Endothelial cell of umbilical vein (primary cell): ENCODE measurements around the gene FAT2. TPM values are rescaled to one million over a fixed set of nuclear protein-coding genes. Genes with fewer than 3 reads are reported as not detected.

Experiments used
- BruUV-seq: library from RNA; stranded (reverse); fragments of 400-500 nt; replicated peaks from 2 replicates; lab custom pipeline; 2021; lab: Mats Ljungman, UMichigan
- CTCF ChIA-PET: fragments of 300-600, 350-600 bp; sonication (Branson Sonifier 250); formaldehyde crosslinking; loops from one replicate; lab custom pipeline; 2021; ENCODE audit warnings: antibody characterized with exemption, inconsistent platforms; lab: Charles Lee
- POLR2A ChIA-PET: fragments of 300-600, 350-600 bp; sonication (Branson Sonifier 250); formaldehyde crosslinking; loops from one replicate; lab custom pipeline; 2021; ENCODE audit warnings: antibody characterized with exemption, inconsistent platforms; lab: Charles Lee
- DNase-seq: peaks from one replicate; pipeline ENCODE4 v3.0.0-alpha.2; 2011; ENCODE audit warnings: low read depth, low spot score
- FAIRE-seq: peaks from 2 replicates; lab custom pipeline; 2011; peaks lifted over from hg19 to GRCh38; lab: Jason Lieb, UNC
- H2AFZ ChIP-seq: 2 replicates; pipeline ENCODE4 v1.6.0; 2012; ENCODE audit warnings: low read depth, low read length, control low read depth, inconsistent platforms
- H3K27ac ChIP-seq: 2 replicates; pipeline ENCODE4 v1.5.1; 2011; ENCODE audit warnings: low read depth, mild to moderate bottlenecking, control low read depth, low read length, moderate library complexity; ENCODE audit not compliant: insufficient read depth
- H3K27me3 ChIP-seq, 2 experiments: 2 replicates each; pipeline versions ENCODE4 v1.6.0 to v1.6.1; 2011; ENCODE audit warnings: low read length in 2 of 2, mixed read lengths in 1 of 2; ENCODE audit not compliant: control insufficient read depth in 2 of 2, insufficient read depth in 2 of 2
- H3K36me3 ChIP-seq, 2 experiments: 2 replicates in 1 of 2; 3 replicates in 1 of 2; pipeline ENCODE4 v1.5.1; 2011; ENCODE audit warnings: low read length in 2 of 2, mild to moderate bottlenecking in 1 of 2, moderate library complexity in 1 of 2; ENCODE audit not compliant: control insufficient read depth in 2 of 2, insufficient read depth in 2 of 2; ENCODE audit errors: extremely low read depth in 1 of 2
- H3K4me1 ChIP-seq: 3 replicates; pipeline ENCODE4 v1.5.1; 2011; ENCODE audit warnings: mild to moderate bottlenecking, low read length; ENCODE audit not compliant: control insufficient read depth, insufficient read depth; ENCODE audit errors: extremely low read depth
- H3K4me2 ChIP-seq: 2 replicates; pipeline ENCODE4 v1.6.1; 2011; ENCODE audit warnings: low read length, control low read depth, mixed read lengths; ENCODE audit not compliant: insufficient read depth
- H3K4me3 ChIP-seq, 3 experiments: fragments of 200-600 bp in 1 of 3; sonication (generic), shearing (Covaris generic) in 1 of 3; replicated peaks in 1 of 3; 2 replicates each; pipeline ENCODE4 v1.5.1; 2011 to 2016; ENCODE audit warnings: control low read depth in 3 of 3, low read length in 3 of 3, mild to moderate bottlenecking in 2 of 3, inconsistent platforms in 1 of 3, low read depth in 1 of 3, moderate library complexity in 1 of 3; ENCODE audit not compliant: insufficient read depth in 1 of 3
- H3K79me2 ChIP-seq: 2 replicates; pipeline ENCODE4 v1.6.0; 2012; ENCODE audit warnings: low read length, inconsistent platforms; ENCODE audit not compliant: control insufficient read depth, insufficient read depth
- H3K9ac ChIP-seq: replicated peaks from 2 replicates; pipeline ENCODE3; 2011; ENCODE audit warnings: low read length, control low read depth; ENCODE audit not compliant: insufficient read depth; ENCODE audit errors: extremely low read depth
- H3K9me1 ChIP-seq: replicated peaks from 3 replicates; pipeline ENCODE4 v1.6.0; 2011; ENCODE audit warnings: mild to moderate bottlenecking, low read length; ENCODE audit not compliant: control insufficient read depth, insufficient read depth; ENCODE audit errors: extremely low read depth
- H3K9me3 ChIP-seq: replicated peaks from 2 replicates; pipeline ENCODE4 v1.5.1; 2012; ENCODE audit warnings: low read length, inconsistent platforms; ENCODE audit not compliant: control insufficient read depth, insufficient read depth
- H4K20me1 ChIP-seq: replicated peaks from 2 replicates; pipeline ENCODE3; 2011; ENCODE audit warnings: mild to moderate bottlenecking, low read length; ENCODE audit not compliant: control insufficient read depth, insufficient read depth; ENCODE audit errors: extremely low read depth
- CTCF ChIP-seq, 2 donors: IDR thresholded peaks; 1 replicate in 1 of 2; 2 replicates in 1 of 2; pipeline ENCODE4 v1.5.1; 2011; ENCODE audit warnings: low read length in 2 of 2, mild to moderate bottlenecking in 2 of 2, moderate library complexity in 2 of 2, control low read depth in 1 of 2, inconsistent platforms in 1 of 2, low read depth in 1 of 2; ENCODE audit not compliant: insufficient read depth in 1 of 2; ENCODE audit errors: extremely low read depth in 1 of 2
- EZH2 ChIP-seq: IDR thresholded peaks from 2 replicates; pipeline ENCODE4 v1.6.1; 2012; ENCODE audit warnings: borderline replicate concordance, low read depth, mild to moderate bottlenecking, moderate library complexity, low read length, inconsistent platforms; ENCODE audit not compliant: severe bottlenecking
- FOS ChIP-seq: IDR thresholded peaks from 2 replicates; pipeline ENCODE4 v1.6.1; 2011; ENCODE audit warnings: mild to moderate bottlenecking, low read length, moderate library complexity, borderline replicate concordance; ENCODE audit not compliant: insufficient read depth
- GATA2 ChIP-seq: IDR thresholded peaks from 2 replicates; pipeline ENCODE4 v1.7.0; 2011; ENCODE audit warnings: low read depth, mild to moderate bottlenecking, moderate library complexity, mixed read lengths, low read length; ENCODE audit not compliant: insufficient read length, insufficient read depth
- JUN ChIP-seq: IDR thresholded peaks from 2 replicates; pipeline ENCODE4 v1.6.1; 2011; ENCODE audit warnings: borderline replicate concordance, low read depth; ENCODE audit not compliant: insufficient read length, insufficient read depth
- MAX ChIP-seq: IDR thresholded peaks from 2 replicates; pipeline ENCODE4 v1.6.1; 2011; ENCODE audit not compliant: insufficient read depth, insufficient read length
- MYC ChIP-seq: IDR thresholded peaks from one replicate; pipeline ENCODE4 v1.6.1; 2011; ENCODE audit warnings: mild to moderate bottlenecking, low read depth, low read length
- POLR2A ChIP-seq: IDR thresholded peaks from 2 replicates; pipeline ENCODE4 v1.6.1; 2012; ENCODE audit warnings: low read depth, mild to moderate bottlenecking, control low read depth, low read length
- POLR2AphosphoS5 ChIP-seq: IDR thresholded peaks from 2 replicates; pipeline ENCODE4 v1.6.1; 2012; ENCODE audit warnings: low read depth, mild to moderate bottlenecking, control low read depth, low read length, moderate library complexity; ENCODE audit not compliant: insufficient read depth
- dilution Hi-C: fragments of 300-500 bp; cut with MboI; formaldehyde crosslinking; loops from one replicate; pipeline ENCODE4 v1.15.0; 2019; ENCODE audit warnings: low sequenced_read_pairs; ENCODE audit not compliant: extremely low pct_ligation_motif_present
- intact Hi-C: fragments of 100-400 bp; cut with micrococcal nuclease; formaldehyde crosslinking; loops from one replicate; pipeline ENCODE4 v1.10.0; 2022
- polyA plus RNA-seq, 4 experiments: library from polyadenylated mRNA; depleted of rRNA in 3 of 4; stranded (reverse) in 3 of 4; unstranded in 1 of 4; fragments of >200 nt; gene quantifications; 2 replicates each; pipeline versions ENCODE4 v1.2.1 to v1.2.3, GENCODE V29; 2011 to 2012; ENCODE audit warnings: missing spikeins in 1 of 4
- total RNA-seq: library from RNA; stranded (reverse); gene quantifications from 2 replicates; pipeline ENCODE4 v1.2.3, GENCODE V29; 2021

The FAT2 gene
- total and polyA plus RNA-seq, 2 donors (not counting 3 experiments of a cell fraction or from before 2014, with no cell fraction given) = not detected

GRCh38 chr5:151624476-151624875 is 33.3 kb upstream of the FAT2 start:
- no peak overlapping the region for H3K4me3 ChIP-seq
- H3K9me3 ChIP-seq = no peaks in the 10 kb centered on the region
- peaks cover 2 to 3% of the 10 kb centered on the region in 2 experiments for H3K27me3 ChIP-seq
- dilution Hi-C loops (no loop called here), intact Hi-C loops (loop anchor here (1.0 kb wide), 1 partner anchor 33 kb away; the partner anchor contains the start of gene FAT2)
- BruUV-seq = no TSS peak
- H2AFZ ChIP-seq = no peak overlapping the region
- no peaks in the 10 kb centered on the region for H3K4me1 ChIP-seq
- no peak overlapping the region for H3K4me2 ChIP-seq
- CTCF ChIA-PET = no interaction called here
- H3K79me2 ChIP-seq = no peaks in the 10 kb centered on the region
- TF ChIP-seq MYC = no peak
- TF ChIP-seq POLR2AphosphoS5 = no peak
- TF ChIP-seq JUN = no peak
- TF ChIP-seq GATA2 = no peak
- TF ChIP-seq POLR2A = no peak
- no peak for TF ChIP-seq MAX
- no peak for TF ChIP-seq FOS
- TF ChIP-seq CTCF (IDR thresholded peaks at IDR 0.05; ENCODE audit: extremely low read depth in 1 of 2, insufficient read depth in 1 of 2, low read depth in 1 of 2, low read length in 2 of 2) = no peak
- TF ChIP-seq EZH2 = no peak
- no peak overlapping the region for H3K9ac ChIP-seq
- H3K9me1 ChIP-seq = no peaks in the 10 kb centered on the region
- no peaks in the 10 kb centered on the region for H3K36me3 ChIP-seq
- POLR2A ChIA-PET = no interaction called here
- DNase-seq (no peak), FAIRE-seq (no peak)
- H3K27ac ChIP-seq = no peak overlapping the region
- no peaks in the 10 kb centered on the region for H4K20me1 ChIP-seq
